HG03108 (cell line): Measurements from ENCODE around the gene NAALADL2.

ENCODE experiments used
- ATAC-seq: cut with Tn5 transposase; IDR thresholded peaks from one replicate; pipeline ENCODE4 v1.9.1; 2021; ENCODE audit warnings: moderate library complexity; ENCODE audit not compliant: unreplicated experiment

NAALADL2 gene

DNA sequence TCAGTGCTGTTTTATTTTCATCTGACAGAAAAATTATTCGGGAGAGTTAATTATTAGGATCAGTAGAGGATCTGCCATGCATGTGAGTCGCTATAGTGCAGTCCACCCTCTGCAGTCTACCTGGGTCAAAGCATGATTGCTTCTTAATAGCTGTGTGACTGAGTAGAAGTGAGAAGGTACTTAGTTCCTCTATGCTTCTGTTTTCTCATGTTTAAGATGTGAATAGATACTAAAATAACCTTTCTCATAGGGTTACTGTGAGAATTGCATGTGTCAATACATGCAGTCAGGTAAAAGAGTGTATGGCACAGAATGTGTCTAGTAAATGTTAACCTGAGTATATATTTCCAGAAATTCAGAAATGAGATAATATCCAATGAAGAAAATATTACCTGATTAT, 435.7 kb downstream of the NAALADL2 start:
- no peak for ATAC-seq

- no peak for ATAC-seq
Measured at GRCh38 chr3:175295248-175296130, 436.4 kb downstream of the NAALADL2 start.

- no peak for ATAC-seq
Measured at GRCh38 chr3:175297216-175297615, 438.1 kb downstream of the NAALADL2 start.

GRCh38 chr3:175301741-175302140, 442.6 kb downstream of the NAALADL2 start:
- no peak for ATAC-seq

GRCh38 chr3:175304404-175304803, 445.3 kb downstream of the NAALADL2 start:
- no peak for ATAC-seq

GRCh38 chr3:175307642-175308041, 448.5 kb downstream of the NAALADL2 start:
- ATAC-seq: no peak

GRCh38 chr3:175308097-175308496, 449.0 kb downstream of the NAALADL2 start:
- no peak for ATAC-seq

- ATAC-seq: no peak
Measured at GRCh38 chr3:175310046-175310445, 450.9 kb downstream of the NAALADL2 start.

DNA sequence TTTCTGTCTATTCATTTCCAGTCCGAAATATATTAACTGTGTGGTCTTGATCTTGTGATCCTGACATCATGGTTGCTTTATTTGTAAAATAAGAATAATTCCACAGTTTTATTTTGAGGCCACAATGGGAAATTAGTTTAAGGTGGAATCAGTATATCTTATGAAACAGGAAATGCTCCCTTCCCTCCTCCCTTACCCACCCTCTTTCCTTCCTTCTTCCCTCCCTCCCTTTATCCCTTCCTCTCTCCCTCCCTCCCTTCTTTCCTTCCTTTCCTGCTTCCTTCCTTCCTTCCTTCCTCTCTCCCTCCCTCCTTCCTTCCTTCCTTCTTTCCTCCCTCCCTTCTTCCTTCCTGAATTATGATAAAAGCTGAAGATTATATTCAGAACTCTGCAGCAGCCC, 452.3 kb downstream of the NAALADL2 start:
- ATAC-seq: no peak

- no peak for ATAC-seq
Measured at GRCh38 chr3:175311946-175312345, 452.8 kb downstream of the NAALADL2 start.

DNA sequence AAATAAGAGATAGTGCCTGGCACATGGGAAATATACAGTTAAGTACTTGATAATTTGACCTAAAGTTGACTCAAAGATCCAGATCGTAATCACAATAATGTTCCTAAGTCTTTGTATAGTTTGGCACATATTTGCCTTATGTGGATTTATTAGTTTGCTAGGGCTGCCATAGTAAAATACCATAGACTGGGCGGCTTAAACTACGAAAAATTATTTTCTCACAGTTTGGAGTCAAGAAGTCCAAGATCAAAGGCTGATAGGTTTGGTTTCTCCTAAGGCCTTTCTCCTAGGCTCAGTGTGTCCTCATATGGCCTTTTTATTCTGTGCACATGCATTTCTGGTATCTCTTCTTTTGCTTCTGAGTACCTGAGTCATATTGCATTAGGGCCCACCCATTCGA, 453.7 kb downstream of the NAALADL2 start:
- ATAC-seq: no peak

DNA sequence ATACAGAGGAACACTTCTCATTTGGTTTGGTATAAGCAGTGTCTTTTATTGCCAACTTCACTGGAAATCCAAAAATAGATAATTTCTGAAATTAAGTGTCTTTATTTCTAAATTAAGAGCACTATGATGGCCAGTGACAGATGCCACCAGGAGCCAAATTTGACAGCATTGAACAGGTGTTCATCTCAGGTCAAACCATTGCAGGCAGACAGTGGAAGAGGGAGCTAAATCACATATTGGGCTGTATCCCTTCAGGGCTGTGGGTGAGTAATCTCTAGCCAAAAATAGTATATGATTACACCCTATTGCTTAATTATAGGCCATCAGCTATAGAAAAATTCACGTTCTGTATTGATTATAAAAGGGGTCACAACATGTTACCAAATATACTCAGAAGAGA, 457.7 kb downstream of the NAALADL2 start:
- no peak for ATAC-seq

- no peak for ATAC-seq
Measured at GRCh38 chr3:175325440-175325839, 466.3 kb downstream of the NAALADL2 start.

GRCh38 chr3:175326041-175326440, 466.9 kb downstream of the NAALADL2 start:
- ATAC-seq: no peak

DNA sequence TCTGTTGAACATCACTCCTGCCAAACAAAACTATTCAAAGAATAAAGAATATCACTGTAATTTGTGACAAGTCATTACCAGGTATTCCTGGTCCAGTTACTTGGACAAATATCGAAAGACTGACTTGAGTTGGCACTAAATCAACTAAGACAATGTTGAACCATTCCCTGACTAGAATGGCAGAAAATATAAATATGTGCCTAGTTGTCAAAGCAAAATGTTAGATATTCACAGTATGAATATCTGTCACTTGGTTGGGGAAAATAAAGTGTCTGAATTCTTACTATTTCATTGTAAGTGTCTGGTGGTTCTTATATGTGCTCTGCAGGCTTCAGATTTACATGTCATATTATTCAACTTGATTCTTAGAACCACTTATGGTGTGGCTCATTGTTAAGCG, 470.2 kb downstream of the NAALADL2 start:
- ATAC-seq: no peak

DNA sequence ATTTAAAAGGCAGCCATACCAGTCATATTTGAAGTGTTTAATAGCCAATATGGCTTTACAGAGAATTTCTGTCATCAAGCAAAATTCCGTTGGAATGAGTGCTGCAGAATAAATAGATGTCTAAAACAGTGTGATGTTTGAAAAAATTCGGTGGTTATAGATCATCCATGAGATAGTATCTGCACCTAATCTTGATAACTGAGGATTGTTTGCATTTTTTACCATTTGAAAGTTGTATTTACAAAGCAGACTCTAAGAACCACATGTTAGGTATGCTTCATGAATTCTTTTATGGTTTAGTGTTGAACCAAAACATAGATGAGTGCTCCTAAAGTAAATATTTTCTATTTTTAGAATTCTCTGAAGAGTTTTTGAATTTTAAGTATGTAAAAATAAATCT, 476.1 kb downstream of the NAALADL2 start:
- ATAC-seq: no peak

DNA sequence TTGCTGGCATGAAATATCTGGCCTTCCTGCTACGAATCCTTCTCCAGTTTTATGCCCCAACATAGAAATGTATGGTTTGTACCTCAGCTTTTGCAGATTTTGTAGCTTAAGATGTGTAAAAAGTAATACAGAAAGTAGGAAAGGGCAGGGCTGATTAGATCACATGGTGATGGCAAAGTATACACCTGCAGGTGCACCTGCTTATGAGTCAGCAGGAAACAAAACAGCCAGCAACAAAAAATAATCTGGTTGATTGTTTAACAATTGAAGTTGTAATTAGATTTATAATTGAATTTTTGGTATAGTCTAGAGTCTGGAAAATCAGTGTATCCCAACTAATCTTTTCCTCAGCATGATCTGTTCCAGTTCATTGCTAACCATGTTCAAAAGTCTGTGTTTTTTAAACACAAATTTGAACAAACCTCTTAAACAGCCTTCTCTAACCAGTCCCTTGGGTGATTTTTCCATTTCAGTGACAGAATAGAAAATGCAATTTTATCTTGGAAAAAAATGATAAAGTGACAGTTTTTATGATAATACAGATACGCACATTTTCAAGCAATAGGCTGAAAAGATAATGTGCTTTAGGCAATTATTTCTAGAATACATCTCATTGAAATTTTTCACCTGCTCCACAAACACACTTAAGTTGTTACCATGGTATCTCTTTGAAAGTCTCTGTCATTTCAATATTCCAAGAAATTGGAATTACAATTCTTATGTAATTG, 477.4 kb downstream of the NAALADL2 start:
- ATAC-seq: no peak

DNA sequence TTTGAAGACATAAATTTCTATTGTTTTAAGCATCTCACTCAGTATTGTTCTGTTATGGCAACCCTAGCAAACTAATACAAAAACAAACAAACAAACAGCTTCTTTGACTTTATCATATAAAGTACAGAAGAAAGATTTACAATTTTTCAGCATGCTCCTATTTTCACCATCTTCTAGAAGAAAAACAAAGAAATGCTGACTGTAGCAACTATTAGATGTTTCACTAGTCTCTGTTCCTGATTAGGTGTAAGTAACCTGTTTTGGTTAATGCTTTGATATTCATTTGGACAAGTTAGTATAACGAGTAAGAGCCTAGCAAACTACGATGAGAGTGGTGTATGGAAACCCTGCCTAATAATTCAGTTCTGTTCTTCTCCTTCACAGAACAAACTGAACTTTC, 478.5 kb downstream of the NAALADL2 start:
- ATAC-seq: no peak

GRCh38 chr3:175338775-175339535, 479.8 kb downstream of the NAALADL2 start:
- ATAC-seq: no peak

DNA sequence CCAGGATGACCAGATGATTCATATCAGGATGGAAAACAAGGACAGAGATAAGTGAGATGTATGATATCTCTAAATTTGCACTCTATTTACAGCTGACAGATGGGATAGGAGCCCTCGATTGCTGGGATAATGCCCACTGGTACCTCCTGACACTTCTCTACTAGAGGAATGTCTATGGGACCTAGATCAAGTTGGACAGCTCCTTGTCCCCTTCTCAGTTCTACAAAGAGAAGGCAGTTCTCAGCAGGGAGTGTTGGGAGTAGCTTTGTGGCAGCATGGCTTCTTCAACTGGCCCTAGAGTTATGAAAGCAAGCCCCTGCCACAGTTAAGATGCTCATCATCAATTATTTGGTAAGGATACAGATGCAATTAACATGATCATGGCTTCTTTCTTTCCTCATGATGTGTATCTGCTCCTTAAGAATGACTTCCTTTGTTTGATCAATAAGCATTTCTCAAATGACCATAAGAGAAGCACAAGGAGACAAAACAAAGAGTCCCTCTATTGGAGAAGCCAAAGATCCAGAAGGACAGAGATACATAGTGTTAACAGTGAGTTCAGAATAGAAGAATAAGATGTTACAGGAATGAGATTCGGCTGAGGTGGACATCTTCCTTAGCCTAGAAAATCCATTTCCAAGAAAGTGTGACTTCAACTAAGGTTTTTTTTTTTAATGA, 481.3 kb downstream of the NAALADL2 start:
- no peak for ATAC-seq

DNA sequence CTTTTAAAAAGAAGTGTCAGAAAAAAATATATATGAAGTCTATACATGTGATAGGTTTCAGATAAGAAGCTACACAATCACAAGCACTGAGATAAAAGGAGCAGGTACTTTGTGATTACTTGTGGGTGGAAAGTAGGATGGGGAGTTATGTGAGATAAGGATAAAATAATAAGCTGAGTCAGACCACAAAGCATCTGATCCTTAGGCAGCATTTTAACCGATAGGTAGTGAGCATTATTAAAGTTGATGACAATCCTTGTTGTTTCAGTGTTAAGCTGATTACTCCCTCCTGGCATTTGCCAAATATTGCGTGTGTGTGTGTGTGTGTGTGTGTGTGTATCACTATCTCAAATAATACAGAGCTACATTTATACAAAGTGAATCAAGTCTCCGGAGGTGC, 483.1 kb downstream of the NAALADL2 start:
- no peak for ATAC-seq
